ENCODE results near the gene PREP. TPM values are rescaled to one million over a fixed set of nuclear protein-coding genes. Genes with fewer than 3 reads are reported as not detected.
"Not testable (repeated sequence)": the region's sequence is repeated elsewhere in the genome, so short reads cannot be mapped to it uniquely, and the experiment has no call there.

Gene PREP
- total and polyA plus RNA-seq, 9 donors, result 12.5 to 34.2 (median 21.8) TPM

DNA sequence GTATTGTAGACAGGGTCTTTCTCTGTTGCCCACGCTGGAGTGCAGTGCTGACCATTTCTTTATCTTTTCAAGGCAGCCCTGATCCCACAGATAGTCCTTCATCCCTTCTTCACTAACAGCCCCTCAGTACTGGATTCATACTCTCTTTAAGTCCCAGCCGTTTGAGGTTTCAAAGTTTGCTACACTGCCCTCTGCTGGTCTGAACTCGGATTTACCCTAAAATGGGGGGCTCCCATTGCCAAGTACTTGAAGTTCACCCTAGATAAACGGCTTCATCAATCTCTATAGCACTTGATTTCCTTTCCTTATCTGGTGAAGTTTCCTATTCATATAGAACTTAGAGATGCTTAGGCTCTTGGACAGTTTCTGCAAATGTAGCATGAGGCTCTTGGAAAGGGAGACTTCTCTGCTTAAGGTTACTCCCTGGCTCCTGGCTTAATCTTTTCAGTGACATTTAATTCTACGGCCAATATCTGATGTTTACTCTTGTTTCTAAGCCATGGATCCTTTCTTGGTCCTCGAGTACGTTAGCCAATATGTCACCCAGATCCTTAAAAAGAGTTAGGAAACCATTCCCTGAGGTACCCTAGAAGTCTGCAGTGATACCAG is 21.4 kb upstream of the PREP start:
- peak in 3 of 5 donors; percentile 30 to 48 (median 43) for DNase-seq
- Histone ChIP-seq H3K9me3 (no peaks in the 10 kb centered on the region), H3K27ac (no peak overlapping the region), H3K4me1 (ENCODE audit: insufficient read depth) (peaks cover 5% of the 10 kb centered on the region), H3K27me3 (no peaks in the 10 kb centered on the region), H3K36me3 (no peaks in the 10 kb centered on the region), H3K4me3 (no peak overlapping the region)
- TF ChIP-seq, protein P1, sequence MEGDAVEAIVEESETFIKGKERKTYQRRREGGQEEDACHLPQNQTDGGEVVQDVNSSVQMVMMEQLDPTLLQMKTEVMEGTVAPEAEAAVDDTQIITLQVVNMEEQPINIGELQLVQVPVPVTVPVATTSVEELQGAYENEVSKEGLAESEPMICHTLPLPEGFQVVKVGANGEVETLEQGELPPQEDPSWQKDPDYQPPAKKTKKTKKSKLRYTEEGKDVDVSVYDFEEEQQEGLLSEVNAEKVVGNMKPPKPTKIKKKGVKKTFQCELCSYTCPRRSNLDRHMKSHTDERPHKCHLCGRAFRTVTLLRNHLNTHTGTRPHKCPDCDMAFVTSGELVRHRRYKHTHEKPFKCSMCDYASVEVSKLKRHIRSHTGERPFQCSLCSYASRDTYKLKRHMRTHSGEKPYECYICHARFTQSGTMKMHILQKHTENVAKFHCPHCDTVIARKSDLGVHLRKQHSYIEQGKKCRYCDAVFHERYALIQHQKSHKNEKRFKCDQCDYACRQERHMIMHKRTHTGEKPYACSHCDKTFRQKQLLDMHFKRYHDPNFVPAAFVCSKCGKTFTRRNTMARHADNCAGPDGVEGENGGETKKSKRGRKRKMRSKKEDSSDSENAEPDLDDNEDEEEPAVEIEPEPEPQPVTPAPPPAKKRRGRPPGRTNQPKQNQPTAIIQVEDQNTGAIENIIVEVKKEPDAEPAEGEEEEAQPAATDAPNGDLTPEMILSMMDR (IDR thresholded peaks at IDR 0.05), result peak in 2 of 3 donors; percentile 14 to 19
- no peak for TF ChIP-seq POLR2A (IDR thresholded peaks at IDR 0.05)
- intact Hi-C loops (cut with DNase I), result no loop called here
- WGBS, 3 donors, result 17 to 19% (median 19%) methylated on average over 7 of the region's 7 CpGs

DNA sequence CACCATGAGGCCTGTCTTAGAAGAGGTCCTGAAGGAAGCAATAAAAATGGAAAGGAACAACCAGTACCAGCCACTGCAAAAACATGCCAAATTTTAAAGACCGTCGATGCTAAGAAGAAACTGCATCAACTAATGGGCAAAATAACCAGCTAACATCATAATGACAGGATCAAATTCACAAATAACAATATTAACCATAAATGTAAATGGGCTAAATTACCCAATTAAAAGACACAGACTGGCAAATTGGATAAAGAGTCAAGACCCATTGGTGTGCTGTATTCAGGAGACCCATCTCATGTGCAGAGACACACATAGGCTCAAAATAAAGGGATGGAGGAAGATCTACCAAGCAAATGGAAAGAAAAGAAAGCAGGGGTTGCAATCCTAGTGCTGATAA is 14.1 kb upstream of the PREP start:
- H3K27ac ChIP-seq; H3K4me3 ChIP-seq; intact Hi-C loops (cut with DNase I); H3K4me1 ChIP-seq (ENCODE audit: insufficient read depth); H3K9me3 ChIP-seq; H3K36me3 ChIP-seq; H3K27me3 ChIP-seq; DNase-seq: not testable (repeated sequence)
- WGBS, 3 donors, result 93 to 94% (median 93%) methylated on average over 2 of the region's 2 CpGs

DNA sequence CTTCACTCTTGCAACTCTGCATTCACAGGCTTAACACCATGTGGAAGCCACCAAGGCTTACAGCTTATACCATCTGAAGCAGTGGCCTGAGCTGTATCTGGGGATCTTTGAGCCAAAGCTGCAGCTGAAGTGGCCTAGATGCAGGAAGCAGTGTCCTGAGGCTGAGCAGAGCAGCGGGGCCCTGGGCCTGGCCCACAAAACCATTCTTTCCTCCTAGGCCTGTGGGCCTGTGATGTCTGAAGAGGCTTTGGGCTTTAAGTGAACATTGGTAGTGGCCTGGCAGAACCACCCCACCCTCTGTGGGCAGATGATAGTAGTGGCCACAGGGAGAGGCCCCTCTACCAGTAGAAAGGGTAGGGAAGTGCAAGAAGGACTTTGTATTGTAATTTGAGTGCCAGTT is 6.9 kb upstream of the PREP start:
- no peak for DNase-seq
- Histone ChIP-seq H3K4me3 (no peak overlapping the region), H3K27ac (no peak overlapping the region), H3K36me3 (no peaks in the 10 kb centered on the region), H3K9me3 (no peaks in the 10 kb centered on the region), H3K27me3 (no peaks in the 10 kb centered on the region), H3K4me1 (ENCODE audit: insufficient read depth) (no peaks in the 10 kb centered on the region)
- 82 to 84% (median 83%) methylated on average over 1 of the region's 1 CpG for WGBS, 3 donors
- intact Hi-C loops (cut with DNase I), result loop anchor here in 3 of 4 donors (10.0 kb wide), 3 partner anchors 315 to 415 kb away; no protein-coding TSS in a partner anchor
- TF ChIP-seq EP300 (IDR thresholded peaks at IDR 0.05) (no peak), POLR2A (IDR thresholded peaks at IDR 0.05) (no peak)
- TF ChIP-seq, protein P1 (IDR thresholded peaks at IDR 0.05), result no peak

DNA sequence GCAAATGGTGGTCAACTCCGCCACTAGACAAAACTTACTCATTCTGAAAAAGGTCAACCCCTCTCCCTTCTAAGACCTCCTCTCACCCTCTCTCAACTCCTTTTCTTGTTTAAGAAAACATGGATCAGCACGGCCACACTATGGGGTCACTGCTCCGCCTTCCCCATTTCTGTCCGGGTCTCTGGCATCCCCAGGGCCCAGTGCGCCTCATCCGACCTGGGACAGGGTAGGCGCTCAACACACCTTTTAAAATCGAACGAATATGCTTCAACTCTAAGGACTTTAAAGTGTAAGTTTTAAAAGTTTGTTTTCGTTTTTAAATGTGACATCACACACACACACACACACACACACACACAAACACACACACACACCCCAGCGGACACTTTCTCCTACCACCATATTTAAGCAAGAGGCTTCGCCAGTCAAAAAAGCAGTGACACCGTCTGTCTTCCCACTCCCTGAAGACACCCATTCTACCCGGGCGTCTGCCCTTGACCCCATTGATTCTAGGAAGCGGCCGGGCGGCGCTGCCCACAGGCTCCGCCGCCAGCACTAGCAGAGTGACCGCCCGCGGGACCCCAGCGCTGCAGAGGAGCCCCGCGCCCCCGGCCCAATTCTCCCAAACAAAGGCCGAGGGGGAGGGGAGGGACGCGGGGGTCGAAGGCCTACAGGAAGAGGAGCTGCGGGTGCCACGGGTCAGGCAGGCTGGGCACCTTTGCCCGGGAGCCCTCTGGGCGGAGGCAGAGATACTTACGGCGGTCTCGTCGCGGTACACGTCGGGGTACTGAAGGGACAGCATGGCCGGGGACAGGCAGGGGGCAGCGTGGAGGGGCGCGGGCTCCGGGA is 568 bp downstream of the PREP start:
- H3K36me3 ChIP-seq, result no peaks in the 10 kb centered on the region
- H3K4me1 ChIP-seq (ENCODE audit: insufficient read depth), result peaks cover 6% of the 10 kb centered on the region
- peak in 2 of 5 donors; percentile 21 to 35 for DNase-seq
- 3 to 4% (median 4%) methylated on average over 41 to 48 of the region's 48 CpGs for WGBS, 3 donors
- intact Hi-C loops (cut with DNase I), result loop anchor here (5.0 to 10.0 kb wide), 4 partner anchors 308 to 408 kb away; no protein-coding TSS in a partner anchor
- H3K27me3 ChIP-seq, result no peaks in the 10 kb centered on the region
- peak overlapping the region; percentile 53 to 90 for H3K27ac ChIP-seq
- H3K4me3 ChIP-seq, result peak overlapping the region; percentile 89
- no peaks in the 10 kb centered on the region for H3K9me3 ChIP-seq
- TF ChIP-seq POLR2A (IDR thresholded peaks at IDR 0.05), result no peak
- TF ChIP-seq, protein P1 (IDR thresholded peaks at IDR 0.05), result no peak
- no peak for TF ChIP-seq EP300 (IDR thresholded peaks at IDR 0.05)

Measured in ovary (tissue), 9 donors.